ENCODE data around the gene TTLL12.

GRCh38 chr22:43191831-43192230, 4.9 kb upstream of the TTLL12 start:
- TF ChIP-seq GATA3 (IDR thresholded peaks at IDR 0.05; ENCODE audit: low read depth, low read length) (no peak), GATA2 (IDR thresholded peaks at IDR 0.05; ENCODE audit: low read depth, low read length) (no peak)
